Measurements from ENCODE around the gene POLR3GL. TPM values are rescaled to one million over a fixed set of nuclear protein-coding genes. Genes with fewer than 3 reads are reported as not detected.

Gene POLR3GL
- polyA plus RNA-seq, 6 donors from 2014 or later, result 79.5 to 202 (median 91.7) TPM

Other genes starting within 250 kb of the POLR3GL start
- under 1 TPM in 5 of 6 donors, not detected in 1; 0.24 to 0.86 (median 0.51) TPM for gene CD160, start 245.2 kb upstream of the POLR3GL start, polyA plus RNA-seq (ENCODE audit: low read depth in 6 of 6)
- gene RNF115, start 140.6 kb upstream of the POLR3GL start, polyA plus RNA-seq (ENCODE audit: low read depth in 6 of 6), result 1 to 10 TPM; 4.0 to 6.8 (median 4.6) TPM
- gene POLR3C, start 140.5 kb upstream of the POLR3GL start, polyA plus RNA-seq (ENCODE audit: low read depth in 6 of 6), result 100 to 1,000 TPM in 1 of 6 donors, 10 to 100 TPM in 5; 47.6 to 114 (median 63.3) TPM
- 1 to 10 TPM in 5 of 6 donors, under 1 TPM in 1; 0.26 to 5.9 (median 2.9) TPM for gene NUDT17, start 119.1 kb upstream of the POLR3GL start, polyA plus RNA-seq (ENCODE audit: low read depth in 6 of 6)
- 10 to 100 TPM in 3 of 6 donors, 1 to 10 TPM in 3; 9.2 to 17.0 (median 10.9) TPM for gene PIAS3, start 105.6 kb upstream of the POLR3GL start, polyA plus RNA-seq (ENCODE audit: low read depth in 6 of 6)
- gene ANKRD35, start 78.8 kb upstream of the POLR3GL start, polyA plus RNA-seq (ENCODE audit: low read depth in 6 of 6), result not detected
- under 1 TPM in 1 of 6 donors, not detected in 5; 0.20 TPM for gene ITGA10, start 54.6 kb upstream of the POLR3GL start, polyA plus RNA-seq (ENCODE audit: low read depth in 6 of 6)
- 10 to 100 TPM; 37.9 to 50.8 (median 49.6) TPM for gene PEX11B, start 46.0 kb upstream of the POLR3GL start, polyA plus RNA-seq (ENCODE audit: low read depth in 6 of 6)
- 100 to 1,000 TPM; 140 to 220 (median 158) TPM for gene RBM8A, start 37.2 kb upstream of the POLR3GL start, polyA plus RNA-seq (ENCODE audit: low read depth in 6 of 6)
- gene LIX1L, start 6.7 kb upstream of the POLR3GL start, polyA plus RNA-seq (ENCODE audit: low read depth in 6 of 6), result 10 to 100 TPM; 10.6 to 14.2 (median 12.7) TPM
- under 1 TPM in 2 of 6 donors, not detected in 4; 0.15 to 0.27 TPM for gene ANKRD34A, start 115 bp upstream of the POLR3GL start, polyA plus RNA-seq (ENCODE audit: low read depth in 6 of 6)
- gene TXNIP, start 31.9 kb downstream of the POLR3GL start, polyA plus RNA-seq (ENCODE audit: low read depth in 6 of 6), result 1,000 to 10,000 TPM; 2,524 to 6,933 (median 5,735) TPM
- not detected for gene HJV, start 57.0 kb downstream of the POLR3GL start, polyA plus RNA-seq (ENCODE audit: low read depth in 6 of 6)
- under 1 TPM; 0.20 to 0.62 (median 0.23) TPM for gene NBPF10, start 180.1 kb downstream of the POLR3GL start, polyA plus RNA-seq (ENCODE audit: low read depth in 6 of 6)